ENCODE measurements around the gene B3GNT8.
"Not testable (repeated sequence)": the region's sequence is repeated elsewhere in the genome, so short reads cannot be mapped to it uniquely, and the experiment has no call there.

Gene B3GNT8

DNA sequence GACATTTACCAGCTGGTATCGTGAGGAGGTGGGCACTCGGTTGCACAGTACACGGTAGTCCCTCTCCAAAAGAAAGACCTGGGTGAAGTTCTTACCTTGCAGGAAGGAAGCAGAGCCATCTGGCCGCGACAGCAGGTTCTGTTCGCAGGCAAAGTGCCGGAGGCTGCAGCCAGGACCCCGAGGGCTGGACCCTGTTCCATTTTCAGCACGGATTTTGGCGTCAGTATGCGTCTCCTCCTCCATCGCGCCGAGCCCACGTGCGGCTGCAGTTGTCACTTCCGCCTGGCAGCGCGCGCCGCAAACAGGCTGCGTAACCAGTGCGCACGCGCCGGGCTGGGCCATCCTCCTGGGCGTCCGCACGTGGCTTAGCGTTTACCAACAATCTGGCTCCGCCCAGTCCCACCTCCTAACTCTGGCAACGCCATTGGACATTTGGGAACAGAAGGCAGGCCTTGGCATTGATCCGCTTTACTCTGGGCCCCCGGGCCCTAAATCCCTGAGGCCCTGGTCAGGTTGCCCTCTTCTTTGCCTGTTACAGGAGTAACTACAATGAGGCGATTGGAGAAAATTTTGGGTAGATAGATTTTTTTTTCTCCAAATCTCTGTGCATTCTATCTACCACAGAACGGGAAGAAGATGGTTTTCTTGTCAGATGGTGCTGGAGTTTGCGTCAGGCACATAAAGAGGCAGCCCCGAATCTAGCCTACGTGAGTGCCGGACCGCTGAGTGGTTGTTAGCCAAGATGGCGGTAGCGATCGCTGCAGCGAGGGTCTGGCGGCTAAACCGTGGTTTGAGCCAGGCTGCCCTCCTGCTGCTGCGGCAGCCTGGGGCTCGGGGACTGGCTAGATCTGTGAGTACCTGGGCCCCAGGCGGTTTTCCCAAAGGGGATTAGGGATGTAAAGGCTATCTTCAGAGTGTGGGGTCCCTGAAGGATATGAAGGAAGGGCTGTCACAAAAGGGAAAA, 29.8 kb downstream of the B3GNT8 start, which contains the start of the genes BCKDHA and EXOSC5:
TSS of gene BCKDHA (plus strand) at position 733 of the 964 bp plus-strand sequence. CDS start at position 743, 10 bp downstream.
TSS of gene EXOSC5 (minus strand) at position 274 of the 964 bp plus-strand sequence. CDS start at position 243, 31 bp downstream.
- peak; percentile 98 for DNase-seq (ENCODE audit: low spot score)
- in situ Hi-C loops (cut with MboI; ENCODE audit: low sequenced_read_pairs, unreplicated experiment): no loop called here
- TF ChIP-seq, protein P1, sequence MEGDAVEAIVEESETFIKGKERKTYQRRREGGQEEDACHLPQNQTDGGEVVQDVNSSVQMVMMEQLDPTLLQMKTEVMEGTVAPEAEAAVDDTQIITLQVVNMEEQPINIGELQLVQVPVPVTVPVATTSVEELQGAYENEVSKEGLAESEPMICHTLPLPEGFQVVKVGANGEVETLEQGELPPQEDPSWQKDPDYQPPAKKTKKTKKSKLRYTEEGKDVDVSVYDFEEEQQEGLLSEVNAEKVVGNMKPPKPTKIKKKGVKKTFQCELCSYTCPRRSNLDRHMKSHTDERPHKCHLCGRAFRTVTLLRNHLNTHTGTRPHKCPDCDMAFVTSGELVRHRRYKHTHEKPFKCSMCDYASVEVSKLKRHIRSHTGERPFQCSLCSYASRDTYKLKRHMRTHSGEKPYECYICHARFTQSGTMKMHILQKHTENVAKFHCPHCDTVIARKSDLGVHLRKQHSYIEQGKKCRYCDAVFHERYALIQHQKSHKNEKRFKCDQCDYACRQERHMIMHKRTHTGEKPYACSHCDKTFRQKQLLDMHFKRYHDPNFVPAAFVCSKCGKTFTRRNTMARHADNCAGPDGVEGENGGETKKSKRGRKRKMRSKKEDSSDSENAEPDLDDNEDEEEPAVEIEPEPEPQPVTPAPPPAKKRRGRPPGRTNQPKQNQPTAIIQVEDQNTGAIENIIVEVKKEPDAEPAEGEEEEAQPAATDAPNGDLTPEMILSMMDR (IDR thresholded peaks at IDR 0.05; ENCODE audit: borderline replicate concordance, control extremely low read depth, extremely low read depth, insufficient read depth, missing control alignments): no peak

DNA sequence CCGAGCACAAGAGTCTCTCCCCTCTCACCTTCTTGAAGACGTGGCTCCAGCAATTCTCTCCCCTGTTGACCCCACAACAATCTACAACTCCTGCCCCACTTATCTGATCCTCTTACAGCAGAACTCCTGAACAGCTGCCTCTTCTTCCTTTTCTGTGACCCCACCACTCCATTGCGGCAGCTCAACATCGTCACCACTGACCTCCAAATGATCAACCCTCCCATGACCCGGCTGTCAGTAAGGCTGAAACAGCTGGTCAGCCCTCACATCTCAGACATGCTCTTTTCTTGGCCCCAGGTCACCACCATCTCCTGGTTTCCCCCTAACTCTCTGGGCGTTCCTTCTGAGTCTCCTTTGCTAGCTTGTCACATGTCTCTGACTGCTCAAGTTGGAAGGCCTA, 31.8 kb downstream of the B3GNT8 start:
- in situ Hi-C loops (cut with MboI; ENCODE audit: low sequenced_read_pairs, unreplicated experiment): no loop called here
- DNase-seq (ENCODE audit: low spot score): no peak
- TF ChIP-seq, protein P1 (IDR thresholded peaks at IDR 0.05; ENCODE audit: borderline replicate concordance, control extremely low read depth, extremely low read depth, insufficient read depth, missing control alignments): no peak

DNA sequence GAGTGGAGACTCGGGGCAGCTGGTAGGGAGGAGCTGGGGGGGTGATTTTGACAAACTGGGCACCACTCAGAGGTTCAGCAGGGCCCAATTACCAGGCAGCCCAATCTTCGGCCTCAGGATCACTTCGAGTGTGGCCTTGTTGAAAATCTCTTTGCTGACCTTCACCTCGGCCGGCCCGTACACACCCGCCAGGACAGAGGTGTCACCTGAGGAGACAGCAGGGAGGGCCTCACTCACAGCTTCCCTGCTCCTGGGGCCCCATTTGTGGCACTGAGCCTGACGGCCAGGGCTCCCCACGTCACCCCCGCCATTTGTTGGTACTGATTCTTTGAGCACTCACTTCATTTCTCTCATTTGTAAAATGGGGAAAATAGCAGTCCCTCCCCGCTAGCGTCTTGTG, 34.4 kb downstream of the B3GNT8 start:
- in situ Hi-C loops (cut with MboI; ENCODE audit: low sequenced_read_pairs, unreplicated experiment): no loop called here
- DNase-seq (ENCODE audit: low spot score): no peak
- TF ChIP-seq, protein P1 (IDR thresholded peaks at IDR 0.05; ENCODE audit: borderline replicate concordance, control extremely low read depth, extremely low read depth, insufficient read depth, missing control alignments): no peak

DNA sequence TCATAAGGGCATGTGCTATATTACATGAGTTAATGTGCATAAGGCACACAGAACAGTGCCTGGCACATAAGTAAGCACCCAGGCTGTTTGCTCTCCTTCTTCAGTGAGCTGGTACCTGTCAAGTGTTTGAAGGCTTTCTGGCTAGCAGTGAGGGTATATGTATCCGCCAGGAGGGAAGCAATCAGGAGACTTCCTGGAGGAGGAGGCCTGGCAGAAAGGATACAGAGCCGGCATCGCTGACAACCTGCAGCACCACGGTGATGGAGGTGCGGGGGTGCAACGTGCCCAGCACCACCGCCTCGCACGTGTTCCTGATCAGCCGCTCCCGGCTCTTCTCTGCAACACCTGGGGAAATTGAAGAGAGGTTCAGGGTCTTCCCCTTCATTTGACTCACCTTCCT, 35.6 kb downstream of the B3GNT8 start:
- in situ Hi-C loops (cut with MboI; ENCODE audit: low sequenced_read_pairs, unreplicated experiment): no loop called here
- no peak for DNase-seq (ENCODE audit: low spot score)
- TF ChIP-seq, protein P1 (IDR thresholded peaks at IDR 0.05; ENCODE audit: borderline replicate concordance, control extremely low read depth, extremely low read depth, insufficient read depth, missing control alignments): no peak

DNA sequence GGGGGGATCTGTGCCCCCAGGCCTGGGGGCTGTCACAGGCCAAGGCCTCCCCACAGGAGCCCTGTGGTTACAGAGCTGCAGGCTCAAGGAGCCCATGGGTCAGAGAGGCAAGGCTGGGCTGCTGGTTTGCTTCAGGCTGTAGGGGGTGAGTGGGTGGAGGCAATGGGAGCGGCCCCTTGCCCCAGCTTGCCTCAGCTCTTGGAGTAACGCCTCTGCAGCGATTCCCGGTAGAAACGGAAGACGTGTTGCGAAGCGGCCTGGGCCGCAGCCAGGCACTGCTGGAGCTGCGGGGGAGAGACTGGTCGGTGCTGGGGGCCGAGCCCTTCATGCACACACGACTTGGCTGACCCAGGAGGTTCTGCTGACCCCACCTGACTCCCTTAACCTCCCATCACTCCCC, 40.7 kb downstream of the B3GNT8 start:
- no peak for DNase-seq (ENCODE audit: low spot score)
- TF ChIP-seq, protein P1 (IDR thresholded peaks at IDR 0.05; ENCODE audit: borderline replicate concordance, control extremely low read depth, extremely low read depth, insufficient read depth, missing control alignments): no peak
- in situ Hi-C loops (cut with MboI; ENCODE audit: low sequenced_read_pairs, unreplicated experiment): no loop called here

DNA sequence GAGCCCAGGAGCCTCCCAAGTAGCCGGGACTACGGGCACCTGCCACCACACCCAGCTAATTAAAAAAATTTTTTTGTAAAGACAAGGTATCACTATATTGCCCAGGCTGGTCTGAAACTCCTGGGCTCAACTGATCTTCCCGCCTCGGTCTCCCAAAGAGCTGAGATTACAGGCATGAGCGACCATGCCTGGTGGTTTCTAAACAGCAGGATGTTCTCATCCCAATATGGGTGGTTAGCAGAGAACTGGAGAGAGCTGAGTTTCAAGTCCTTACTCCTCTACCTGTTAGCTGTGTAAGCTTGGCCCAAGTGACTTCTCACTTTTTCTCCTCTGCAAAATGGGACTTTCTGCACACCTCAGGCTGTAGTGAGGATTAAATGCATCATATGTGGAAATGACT, 42.8 kb downstream of the B3GNT8 start:
- TF ChIP-seq, protein P1 (IDR thresholded peaks at IDR 0.05; ENCODE audit: borderline replicate concordance, control extremely low read depth, extremely low read depth, insufficient read depth, missing control alignments): no peak
- DNase-seq (ENCODE audit: low spot score): no peak
- in situ Hi-C loops (cut with MboI; ENCODE audit: low sequenced_read_pairs, unreplicated experiment): no loop called here

DNA sequence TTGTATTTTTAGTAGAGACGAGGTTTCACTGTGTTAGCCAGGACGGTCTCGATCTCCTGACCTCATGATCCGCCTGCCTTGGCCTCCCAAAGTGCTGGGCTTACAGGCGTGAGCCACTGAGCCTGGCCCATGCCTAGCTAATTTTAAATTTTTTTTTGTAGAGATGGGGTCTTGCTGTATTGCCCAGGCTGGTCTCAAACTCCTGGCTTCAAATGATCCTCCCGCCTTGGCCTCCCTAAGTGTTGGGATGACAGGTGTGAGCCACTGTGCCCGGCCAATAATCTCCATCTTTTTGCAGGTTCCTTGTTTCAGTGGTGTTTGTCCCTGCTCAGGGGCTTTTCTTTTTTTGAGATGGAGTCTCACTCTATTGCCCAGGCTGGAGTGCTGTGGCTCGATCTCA, 45.6 kb downstream of the B3GNT8 start:
- in situ Hi-C loops (cut with MboI; ENCODE audit: low sequenced_read_pairs, unreplicated experiment); DNase-seq (ENCODE audit: low spot score): not testable (repeated sequence)
